Mesenchymal stem cell (in vitro differentiated cells and primary cell): ENCODE results near the gene ST8SIA1.

Experiments
- DNase-seq: peaks from one replicate; pipeline ENCODE4 v3.0.0-alpha.2; 2013
- H2AFZ ChIP-seq: one replicate; pipeline ENCODE4 v1.6.1; 2013; ENCODE audit warnings: low read depth, mild to moderate bottlenecking, control low read depth, inconsistent platforms, low read length, moderate library complexity
- H2AK5ac ChIP-seq: 2 replicates; pipeline ENCODE4 v1.6.1; 2013; ENCODE audit warnings: low read length, moderate library complexity, mild to moderate bottlenecking, inconsistent platforms; ENCODE audit not compliant: severe bottlenecking
- H2BK120ac ChIP-seq: one replicate; pipeline ENCODE4 v1.6.1; 2013; ENCODE audit warnings: low read depth, mild to moderate bottlenecking, inconsistent platforms, low read length, moderate library complexity
- H2BK12ac ChIP-seq, 2 experiments: one replicate each; pipeline ENCODE4 v1.6.1; 2013; ENCODE audit warnings: inconsistent platforms in 2 of 2, low read length in 2 of 2, mild to moderate bottlenecking in 2 of 2, moderate library complexity in 2 of 2, control low read depth in 1 of 2
- H2BK15ac ChIP-seq: one replicate; pipeline ENCODE4 v1.6.1; 2013; ENCODE audit warnings: mild to moderate bottlenecking, low read depth, inconsistent platforms; ENCODE audit not compliant: poor library complexity, severe bottlenecking
- H2BK5ac ChIP-seq: 2 replicates; pipeline ENCODE4 v1.6.1; 2013; ENCODE audit warnings: low read depth, mild to moderate bottlenecking, low read length, control low read depth, inconsistent platforms; ENCODE audit not compliant: poor library complexity, severe bottlenecking
- H3K14ac ChIP-seq, 2 experiments: one replicate each; pipeline ENCODE4 v1.6.1; 2013; ENCODE audit warnings: inconsistent platforms in 2 of 2, low read length in 2 of 2, control low read depth in 1 of 2, mild to moderate bottlenecking in 1 of 2, moderate library complexity in 1 of 2
- H3K18ac ChIP-seq, 2 experiments: one replicate each; pipeline ENCODE4 v1.6.1; 2013; ENCODE audit warnings: inconsistent platforms in 2 of 2, low read length in 2 of 2, control low read depth in 1 of 2, low read depth in 1 of 2, mild to moderate bottlenecking in 1 of 2
- H3K23ac ChIP-seq, 2 experiments: one replicate each; pipeline ENCODE4 v1.6.1; 2013; ENCODE audit warnings: inconsistent platforms in 2 of 2, low read length in 2 of 2, mild to moderate bottlenecking in 2 of 2, moderate library complexity in 2 of 2, control low read depth in 1 of 2
- H3K27ac ChIP-seq: 2 replicates; pipeline ENCODE4 v1.5.1; 2013; ENCODE audit warnings: mild to moderate bottlenecking, moderate library complexity, low read length, control low read depth, inconsistent platforms; ENCODE audit not compliant: poor library complexity, severe bottlenecking
- H3K27me3 ChIP-seq, 2 experiments: 2 replicates each; pipeline versions ENCODE4 v1.6.1 to v1.7.0; 2013; ENCODE audit warnings: low read length in 2 of 2, mild to moderate bottlenecking in 2 of 2, moderate library complexity in 2 of 2, control low read depth in 1 of 2, inconsistent platforms in 1 of 2; ENCODE audit not compliant: control insufficient read depth in 1 of 2, insufficient read depth in 1 of 2
- H3K36me3 ChIP-seq, 2 experiments: 2 replicates each; pipeline versions ENCODE4 v1.6.1 to v1.7.0; 2013; ENCODE audit warnings: low read length in 2 of 2, control low read depth in 1 of 2, inconsistent platforms in 1 of 2, low read depth in 1 of 2, mild to moderate bottlenecking in 1 of 2; ENCODE audit not compliant: insufficient read depth in 2 of 2, control insufficient read depth in 1 of 2
- H3K4ac ChIP-seq, 2 experiments: one replicate each; pipeline ENCODE4 v1.6.1; 2013; ENCODE audit warnings: inconsistent platforms in 2 of 2, low read length in 2 of 2, mild to moderate bottlenecking in 2 of 2, moderate library complexity in 2 of 2, control low read depth in 1 of 2, low read depth in 1 of 2
- H3K4me1 ChIP-seq: 2 replicates; pipeline ENCODE4 v1.6.1; 2013; ENCODE audit warnings: low read depth, low read length, control low read depth; ENCODE audit not compliant: control insufficient read depth, insufficient read depth
- H3K4me2 ChIP-seq: 2 replicates; pipeline ENCODE4 v1.6.1; 2013; ENCODE audit warnings: low read length, mild to moderate bottlenecking, inconsistent platforms; ENCODE audit not compliant: poor library complexity, severe bottlenecking
- H3K4me3 ChIP-seq, 2 experiments: 2 replicates each; pipeline versions ENCODE4 v1.5.1 to v1.7.0; 2013; ENCODE audit warnings: low read length in 2 of 2, mild to moderate bottlenecking in 2 of 2, control low read depth in 1 of 2, low read depth in 1 of 2; ENCODE audit not compliant: insufficient read depth in 1 of 2
- H3K79me1 ChIP-seq: replicated peaks from 2 replicates; pipeline ENCODE4 v1.6.1; 2013; ENCODE audit warnings: mild to moderate bottlenecking, control low read depth, low read length, inconsistent platforms; ENCODE audit not compliant: poor library complexity, severe bottlenecking
- H3K9ac ChIP-seq: 2 replicates; pipeline ENCODE4 v1.7.0; 2013; ENCODE audit warnings: mild to moderate bottlenecking, low read length, moderate library complexity
- H3K9me3 ChIP-seq: 2 replicates; pipeline ENCODE4 v1.7.0; 2013; ENCODE audit warnings: mild to moderate bottlenecking, low read length; ENCODE audit not compliant: control insufficient read depth
- H4K8ac ChIP-seq: one replicate; pipeline ENCODE4 v1.6.1; 2013; ENCODE audit warnings: inconsistent platforms, mild to moderate bottlenecking, low read length, moderate library complexity
- H4K91ac ChIP-seq: one replicate; pipeline ENCODE4 v1.6.1; 2013; ENCODE audit warnings: mild to moderate bottlenecking, low read length, inconsistent platforms
- WGBS: methylation state at CpG from one replicate; pipeline ENCODE4 v1.1.7; 2013; ENCODE audit warnings: mixed read lengths; 5-methylcytosine and 5-hydroxymethylcytosine counted together

Gene ST8SIA1

DNA sequence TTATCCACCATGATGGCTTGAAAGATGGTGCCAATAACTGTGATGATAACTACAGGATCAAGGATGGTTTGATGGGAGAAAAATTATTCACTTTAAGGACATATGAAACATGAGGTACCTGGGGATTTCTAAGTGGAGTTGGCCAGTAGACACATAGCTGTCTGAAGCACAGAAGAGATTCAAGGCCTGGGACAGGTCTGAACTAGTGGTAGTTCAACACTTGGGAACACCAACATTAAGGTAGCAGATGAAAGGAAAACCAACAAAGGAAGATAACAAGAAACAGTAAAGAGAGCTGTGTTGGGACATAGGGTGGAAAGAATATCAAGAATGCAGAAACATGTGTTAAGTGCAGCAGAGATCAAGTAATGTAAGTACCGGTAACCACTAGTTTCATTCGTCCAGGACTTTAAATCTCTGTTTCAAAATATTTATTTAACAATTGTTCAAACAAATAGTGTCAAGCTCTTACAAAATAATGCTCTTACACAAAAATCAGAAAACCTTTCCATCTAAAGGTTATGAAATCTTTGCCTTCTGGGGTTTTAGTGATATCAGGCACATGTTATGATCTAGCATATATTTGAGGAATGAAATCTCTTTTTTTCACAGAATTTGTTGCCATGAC is 104.7 kb downstream of the ST8SIA1 start:
- peak; percentile 31 for DNase-seq
- H3K9ac ChIP-seq, result peak overlapping the region; percentile 46
- peak overlapping the region; percentile 67 for H3K27ac ChIP-seq
- no peaks in the 10 kb centered on the region for H3K79me1 ChIP-seq
- no peak overlapping the region for H2AFZ ChIP-seq
- H3K4me3 ChIP-seq, result peak overlapping the region in 1 of 2 experiments; percentile 51
- no CpG with 5 or more reads among the region's 2 CpGs for WGBS
- no peak overlapping the region for H3K4ac ChIP-seq
- no peak overlapping the region for H4K91ac ChIP-seq
- H2BK15ac ChIP-seq, result no peak overlapping the region
- H3K14ac ChIP-seq, result no peak overlapping the region
- no peak overlapping the region for H2BK5ac ChIP-seq
- no peaks in the 10 kb centered on the region for H3K27me3 ChIP-seq
- no peak overlapping the region for H2BK12ac ChIP-seq
- H3K4me2 ChIP-seq, result no peak overlapping the region
- no peaks in the 10 kb centered on the region for H3K36me3 ChIP-seq
- H3K9me3 ChIP-seq, result no peaks in the 10 kb centered on the region
- H3K23ac ChIP-seq, result no peak overlapping the region
- H2BK120ac ChIP-seq, result no peak overlapping the region
- H2AK5ac ChIP-seq, result no peak overlapping the region
- H4K8ac ChIP-seq, result no peak overlapping the region
- H3K18ac ChIP-seq, result no peak overlapping the region
- peaks cover 4% of the 10 kb centered on the region for H3K4me1 ChIP-seq

- Histone ChIP-seq H3K14ac (no peak overlapping the region), H2BK15ac (no peak overlapping the region), H3K27me3 (no peaks in the 10 kb centered on the region), H2AK5ac (no peak overlapping the region), H3K18ac (no peak overlapping the region), H3K9me3 (no peaks in the 10 kb centered on the region), H3K9ac (peak overlapping the region; percentile 30), H3K79me1 (no peaks in the 10 kb centered on the region), H3K27ac (peak overlapping the region; percentile 16), H2BK5ac (no peak overlapping the region), H4K8ac (no peak overlapping the region), H3K4me3 (peak overlapping the region in 1 of 2 experiments; percentile 4), H3K4me2 (no peak overlapping the region), H2BK120ac (no peak overlapping the region), H3K4me1 (peaks cover 4% of the 10 kb centered on the region), H4K91ac (no peak overlapping the region), H3K36me3 (no peaks in the 10 kb centered on the region), H2AFZ (no peak overlapping the region), H2BK12ac (no peak overlapping the region), H3K4ac (no peak overlapping the region), H3K23ac (no peak overlapping the region)
- 75% methylated on average over 2 of the region's 2 CpGs for WGBS
- DNase-seq, result peak; percentile 71
These were observed 106.3 kb downstream of the ST8SIA1 start for GRCh38 chr12:22228022-22228875.

DNA sequence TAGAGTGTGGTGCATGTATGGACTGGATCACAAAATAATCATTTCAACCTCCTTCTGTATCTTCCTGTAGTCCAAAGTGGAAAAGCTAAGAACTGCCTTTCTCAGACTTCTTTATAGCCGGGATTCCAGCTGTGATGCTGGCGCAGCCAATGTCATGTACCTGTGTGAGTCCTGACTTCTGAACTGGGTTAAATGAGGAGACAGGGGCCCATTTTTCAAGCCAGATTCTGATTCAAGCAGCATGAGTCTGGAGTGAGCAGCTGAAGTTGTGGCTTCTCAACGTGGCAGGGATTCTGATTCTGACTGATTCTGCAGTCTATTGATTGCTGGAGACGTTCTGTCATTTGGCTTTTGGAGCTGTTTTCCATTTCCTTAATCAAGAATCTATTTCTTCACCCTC is 111.2 kb downstream of the ST8SIA1 start:
- Histone ChIP-seq H3K23ac (no peak overlapping the region), H3K4me2 (no peak overlapping the region), H2AK5ac (no peak overlapping the region), H4K8ac (no peak overlapping the region), H3K9ac (no peak overlapping the region), H3K36me3 (no peaks in the 10 kb centered on the region), H3K18ac (no peak overlapping the region), H2BK120ac (no peak overlapping the region), H3K79me1 (no peaks in the 10 kb centered on the region), H3K4me1 (no peaks in the 10 kb centered on the region), H3K4me3 (no peak overlapping the region), H2AFZ (no peak overlapping the region), H2BK12ac (no peak overlapping the region), H4K91ac (no peak overlapping the region), H3K4ac (no peak overlapping the region), H2BK15ac (no peak overlapping the region), H3K9me3 (no peaks in the 10 kb centered on the region), H2BK5ac (no peak overlapping the region), H3K14ac (no peak overlapping the region), H3K27me3 (no peaks in the 10 kb centered on the region), H3K27ac (no peak overlapping the region)
- DNase-seq, result no peak
- WGBS, result 88% methylated on average over 2 of the region's 4 CpGs

DNA sequence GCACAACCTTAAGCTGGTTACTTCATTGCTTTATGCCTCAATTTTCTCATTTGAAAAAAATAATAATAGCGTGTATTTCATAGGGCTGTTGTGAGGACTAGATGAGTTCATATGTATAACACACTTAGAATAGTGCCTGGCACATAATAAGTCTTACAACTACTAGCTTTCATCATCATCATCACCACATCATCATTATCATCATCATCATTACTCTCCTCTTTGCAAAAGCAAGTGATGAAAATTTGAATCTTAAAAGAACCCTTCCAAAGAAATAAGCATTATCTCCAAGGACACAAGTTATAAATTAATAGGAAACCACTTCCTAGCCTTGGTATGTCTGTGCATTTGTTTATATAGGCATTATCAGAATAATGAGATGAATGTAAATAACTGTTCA is 117.0 kb downstream of the ST8SIA1 start:
- no peak overlapping the region for H3K9ac ChIP-seq
- no peaks in the 10 kb centered on the region for H3K36me3 ChIP-seq

More for the DNA sequence above, 117.0 kb downstream of the ST8SIA1 start:
- no peak overlapping the region for H2AK5ac ChIP-seq
- H4K91ac ChIP-seq, result no peak overlapping the region
- no peak overlapping the region for H2BK15ac ChIP-seq
- no peak overlapping the region for H2AFZ ChIP-seq
- no peaks in the 10 kb centered on the region for H3K27me3 ChIP-seq
- H3K18ac ChIP-seq, result no peak overlapping the region
- no peaks in the 10 kb centered on the region for H3K79me1 ChIP-seq
- no peak overlapping the region for H2BK12ac ChIP-seq
- H2BK120ac ChIP-seq, result no peak overlapping the region
- no peak overlapping the region for H3K4me3 ChIP-seq
- H2BK5ac ChIP-seq, result no peak overlapping the region
- H3K14ac ChIP-seq, result no peak overlapping the region
- H4K8ac ChIP-seq, result no peak overlapping the region
- no peak overlapping the region for H3K4ac ChIP-seq
- H3K9me3 ChIP-seq, result no peaks in the 10 kb centered on the region
- no peak for DNase-seq
- H3K4me2 ChIP-seq, result no peak overlapping the region
- no peaks in the 10 kb centered on the region for H3K4me1 ChIP-seq
- H3K23ac ChIP-seq, result no peak overlapping the region
- H3K27ac ChIP-seq, result no peak overlapping the region
- WGBS, result no CpG with 5 or more reads among the region's 1 CpG
